Uterus (tissue), 2 donors: Measurements from ENCODE around the gene CRACR2A.

Experiments
- CTCF ChIP-seq, 4 experiments: fragments of 200-600 bp in 2 of 4; fragments of 450-650 bp in 2 of 4; sonication (generic) in 2 of 4; IDR thresholded peaks; one replicate each; pipeline ENCODE4 v1.5.1; 2016 to 2019; ENCODE audit warnings: antibody characterized with exemption in 4 of 4, mild to moderate bottlenecking in 2 of 4, moderate library complexity in 1 of 4
- POLR2A ChIP-seq, 2 donors: fragments of 450-650 bp; IDR thresholded peaks; one replicate each; pipeline ENCODE4 v1.6.1; 2016; ENCODE audit warnings: antibody characterized with exemption in 2 of 2, mild to moderate bottlenecking in 1 of 2, moderate library complexity in 1 of 2

- TF ChIP-seq CTCF (IDR thresholded peaks at IDR 0.05): no peak
- no peak for TF ChIP-seq POLR2A (IDR thresholded peaks at IDR 0.05)
Observed at GRCh38 chr12:3732901-3733300, 20.0 kb downstream of the CRACR2A start.
